Calu3 (cell line): ENCODE data around the gene TMPRSS15. TPM values are rescaled to one million over a fixed set of nuclear protein-coding genes. Genes with fewer than 3 reads are reported as not detected.

Experiments
- BruUV-seq: library from RNA; stranded (reverse); fragments of 400-500 nt; replicated peaks from 2 replicates; lab custom pipeline; 2021; lab: Mats Ljungman, UMichigan
- CTCF ChIA-PET: fragments of 300-600 bp; sonication (Branson Sonifier 250); formaldehyde crosslinking; loops from one replicate; lab custom pipeline; 2022; ENCODE audit warnings: antibody characterized with exemption; lab: Charles Lee
- DNase-seq: peaks from one replicate; pipeline ENCODE4 v3.0.0; 2022
- H3K27ac Mint-ChIP-seq: one replicate; pipeline ENCODE4 v1.8.0; 2022; ENCODE audit warnings: mixed read lengths; ENCODE audit not compliant: unreplicated experiment
- H3K27me3 Mint-ChIP-seq: one replicate; pipeline ENCODE4 v1.8.0; 2022; ENCODE audit warnings: mixed read lengths; ENCODE audit not compliant: unreplicated experiment
- H3K36me3 Mint-ChIP-seq: one replicate; pipeline ENCODE4 v1.8.0; 2022; ENCODE audit warnings: mild to moderate bottlenecking, moderate library complexity, mixed read lengths; ENCODE audit not compliant: insufficient read depth, unreplicated experiment
- H3K4me1 Mint-ChIP-seq: one replicate; pipeline ENCODE4 v1.8.0; 2022; ENCODE audit warnings: mild to moderate bottlenecking, low read depth, mixed read lengths; ENCODE audit not compliant: unreplicated experiment
- H3K4me3 Mint-ChIP-seq: one replicate; pipeline ENCODE4 v1.8.0; 2022; ENCODE audit warnings: mild to moderate bottlenecking, low read depth, moderate library complexity, mixed read lengths; ENCODE audit not compliant: unreplicated experiment
- H3K9me3 Mint-ChIP-seq: one replicate; pipeline ENCODE4 v1.8.0; 2022; ENCODE audit warnings: low read depth, mixed read lengths; ENCODE audit not compliant: unreplicated experiment
- intact Hi-C: fragments of 100-400 bp; cut with micrococcal nuclease; formaldehyde crosslinking; loops from one replicate; pipeline ENCODE4 v1.10.0; 2022; ENCODE audit not compliant: unreplicated experiment
- total RNA-seq: library from RNA; stranded (reverse); gene quantifications from 2 replicates; pipeline ENCODE4 v1.2.3, GENCODE V29; 2022
- TF ChIP-seq, protein P1 (sequence below): fragments of 200-600 bp; IDR thresholded peaks from one replicate; pipeline ENCODE4 v1.8.0; 2022; ENCODE audit warnings: antibody characterized with exemption; ENCODE audit not compliant: unreplicated experiment

Gene TMPRSS15
- total RNA-seq, 1 experiment from 2014 or later: not detected

DNA sequence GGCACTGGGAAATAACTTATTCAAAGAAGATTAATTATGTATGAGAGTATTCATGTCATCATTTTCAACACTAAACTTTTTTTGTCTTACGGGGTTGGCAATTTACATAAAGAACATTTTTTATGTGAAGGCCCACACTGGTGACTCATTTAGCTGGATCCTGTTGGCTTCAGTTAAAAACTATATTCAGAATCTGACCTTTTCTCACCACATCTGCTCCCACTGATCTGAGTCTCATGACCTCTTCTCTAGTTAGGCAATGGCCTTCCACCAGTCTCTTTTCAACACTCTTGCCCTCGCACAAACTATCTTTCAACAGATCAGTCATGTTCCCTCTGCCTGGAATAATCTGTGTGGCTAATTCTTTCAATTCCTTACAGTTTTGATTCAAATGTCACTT lies 53.4 kb downstream of the TMPRSS15 start:
- no peak overlapping the region for H3K27ac Mint-ChIP-seq
- no peaks in the 10 kb centered on the region for H3K4me1 Mint-ChIP-seq
- no peaks in the 10 kb centered on the region for H3K27me3 Mint-ChIP-seq
- no peaks in the 10 kb centered on the region for H3K36me3 Mint-ChIP-seq
- H3K4me3 Mint-ChIP-seq: no peak overlapping the region
- CTCF ChIA-PET: no interaction called here
- DNase-seq: no peak
- no TSS peak for BruUV-seq
- peaks cover 2% of the 10 kb centered on the region for H3K9me3 Mint-ChIP-seq
- TF ChIP-seq, protein P1, sequence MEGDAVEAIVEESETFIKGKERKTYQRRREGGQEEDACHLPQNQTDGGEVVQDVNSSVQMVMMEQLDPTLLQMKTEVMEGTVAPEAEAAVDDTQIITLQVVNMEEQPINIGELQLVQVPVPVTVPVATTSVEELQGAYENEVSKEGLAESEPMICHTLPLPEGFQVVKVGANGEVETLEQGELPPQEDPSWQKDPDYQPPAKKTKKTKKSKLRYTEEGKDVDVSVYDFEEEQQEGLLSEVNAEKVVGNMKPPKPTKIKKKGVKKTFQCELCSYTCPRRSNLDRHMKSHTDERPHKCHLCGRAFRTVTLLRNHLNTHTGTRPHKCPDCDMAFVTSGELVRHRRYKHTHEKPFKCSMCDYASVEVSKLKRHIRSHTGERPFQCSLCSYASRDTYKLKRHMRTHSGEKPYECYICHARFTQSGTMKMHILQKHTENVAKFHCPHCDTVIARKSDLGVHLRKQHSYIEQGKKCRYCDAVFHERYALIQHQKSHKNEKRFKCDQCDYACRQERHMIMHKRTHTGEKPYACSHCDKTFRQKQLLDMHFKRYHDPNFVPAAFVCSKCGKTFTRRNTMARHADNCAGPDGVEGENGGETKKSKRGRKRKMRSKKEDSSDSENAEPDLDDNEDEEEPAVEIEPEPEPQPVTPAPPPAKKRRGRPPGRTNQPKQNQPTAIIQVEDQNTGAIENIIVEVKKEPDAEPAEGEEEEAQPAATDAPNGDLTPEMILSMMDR: no peak
- intact Hi-C loops: no loop called here

DNA sequence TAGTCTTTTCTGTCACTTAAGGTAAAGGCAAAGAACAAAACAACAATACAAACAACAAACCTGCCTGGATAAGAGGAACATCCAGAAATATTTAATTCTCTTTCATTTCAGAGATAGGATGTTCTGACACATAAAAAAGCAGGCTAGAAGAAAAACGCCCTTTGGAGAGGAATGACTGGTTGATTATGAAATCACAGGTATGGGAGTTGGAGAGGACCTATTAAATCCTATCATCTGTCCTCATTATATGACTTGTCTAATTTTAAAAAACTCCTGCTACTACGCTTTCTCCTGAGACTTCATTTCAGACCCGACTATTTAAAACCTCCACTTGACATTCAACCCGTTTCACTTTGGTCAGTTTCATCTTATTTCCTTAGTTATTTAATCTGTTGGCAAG lies 54.1 kb downstream of the TMPRSS15 start:
- H3K27ac Mint-ChIP-seq: no peak overlapping the region
- no peaks in the 10 kb centered on the region for H3K27me3 Mint-ChIP-seq
- no peak for DNase-seq
- CTCF ChIA-PET: no interaction called here
- TF ChIP-seq, protein P1: no peak
- no peaks in the 10 kb centered on the region for H3K4me1 Mint-ChIP-seq
- peaks cover 2% of the 10 kb centered on the region for H3K9me3 Mint-ChIP-seq
- intact Hi-C loops: no loop called here
- no peaks in the 10 kb centered on the region for H3K36me3 Mint-ChIP-seq
- BruUV-seq: no TSS peak
- no peak overlapping the region for H3K4me3 Mint-ChIP-seq

DNA sequence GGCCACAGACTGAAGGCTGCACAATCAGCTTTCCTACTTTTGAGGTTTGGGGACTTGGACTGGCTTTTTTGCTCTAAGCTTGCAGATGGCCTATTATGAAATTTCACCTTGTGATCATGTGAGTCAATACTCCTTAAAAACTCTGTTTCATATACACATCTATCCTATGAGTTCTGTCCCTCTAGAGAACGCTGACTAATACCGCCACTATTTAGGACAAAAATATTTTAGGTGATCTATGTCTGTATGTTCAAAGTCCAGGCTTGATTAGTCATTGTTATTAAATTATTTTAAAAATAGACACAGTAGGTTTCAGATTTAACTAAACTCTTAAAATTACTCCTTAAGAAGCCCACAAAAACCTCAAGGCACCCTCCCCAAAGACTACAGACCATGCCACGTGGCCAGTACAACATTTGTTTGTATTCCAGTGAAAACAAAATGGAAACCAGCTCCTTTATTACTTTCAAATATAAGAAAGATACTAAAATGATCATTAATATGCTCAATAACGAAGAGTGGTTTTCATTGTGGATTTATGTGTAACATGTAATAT lies 63.1 kb downstream of the TMPRSS15 start:
- Mint-ChIP-seq H3K4me1 (no peaks in the 10 kb centered on the region), H3K9me3 (no peaks in the 10 kb centered on the region), H3K36me3 (no peaks in the 10 kb centered on the region), H3K27ac (no peak overlapping the region), H3K4me3 (no peak overlapping the region), H3K27me3 (no peaks in the 10 kb centered on the region)
- CTCF ChIA-PET: no interaction called here
- TF ChIP-seq, protein P1: no peak
- no peak for DNase-seq
- no TSS peak for BruUV-seq
- intact Hi-C loops: no loop called here

DNA sequence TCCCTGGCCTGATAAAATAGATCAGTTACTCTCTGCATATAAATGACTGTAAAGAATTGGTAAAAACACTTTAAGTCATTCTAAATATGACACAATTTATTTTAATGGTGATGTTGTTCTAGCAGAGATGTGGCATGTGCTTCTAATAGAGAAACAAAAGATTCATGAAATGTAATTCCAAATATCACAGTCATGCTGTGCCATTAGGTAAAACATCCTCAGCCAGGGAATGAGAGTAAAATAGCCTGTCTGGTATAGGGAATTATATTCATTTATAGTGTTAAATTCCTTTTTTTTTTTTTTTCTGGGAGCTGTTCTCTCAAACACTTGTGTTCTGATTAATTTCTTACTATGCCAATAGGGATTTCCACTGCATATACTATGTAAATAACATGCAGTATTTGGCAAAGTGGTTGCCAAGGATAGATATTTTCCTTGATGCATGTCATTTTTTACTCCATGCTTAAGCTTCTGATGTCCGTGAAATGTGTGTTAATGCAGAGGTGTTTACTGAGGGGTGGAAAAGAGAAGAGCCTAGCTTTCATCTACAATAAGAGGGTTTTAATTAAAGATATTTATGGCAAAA lies 67.8 kb downstream of the TMPRSS15 start:
- intact Hi-C loops: no loop called here

More for the DNA sequence above, 67.8 kb downstream of the TMPRSS15 start:
- Mint-ChIP-seq H3K4me1 (no peaks in the 10 kb centered on the region), H3K27ac (no peak overlapping the region), H3K9me3 (peaks cover 3% of the 10 kb centered on the region), H3K4me3 (no peak overlapping the region), H3K27me3 (no peaks in the 10 kb centered on the region), H3K36me3 (no peaks in the 10 kb centered on the region)
- no peak for DNase-seq
- TF ChIP-seq, protein P1: no peak
- CTCF ChIA-PET: interaction anchor here (0.6 kb wide), 1 partner anchor 16 kb away, joined by 3 read pairs; no protein-coding TSS in a partner anchor
- no TSS peak for BruUV-seq
